Calu3 (cell line): ENCODE measurements around the gene ARHGEF7. TPM values are rescaled to one million over a fixed set of nuclear protein-coding genes. Genes with fewer than 3 reads are reported as not detected.

Source experiments
- BruUV-seq: library from RNA; stranded (reverse); fragments of 400-500 nt; replicated peaks from 2 replicates; lab custom pipeline; 2021; lab: Mats Ljungman, UMichigan
- CTCF ChIA-PET: fragments of 300-600 bp; sonication (Branson Sonifier 250); formaldehyde crosslinking; loops from one replicate; lab custom pipeline; 2022; ENCODE audit warnings: antibody characterized with exemption; lab: Charles Lee
- DNase-seq: peaks from one replicate; pipeline ENCODE4 v3.0.0; 2022
- H3K27ac Mint-ChIP-seq: one replicate; pipeline ENCODE4 v1.8.0; 2022; ENCODE audit warnings: mixed read lengths; ENCODE audit not compliant: unreplicated experiment
- H3K27me3 Mint-ChIP-seq: one replicate; pipeline ENCODE4 v1.8.0; 2022; ENCODE audit warnings: mixed read lengths; ENCODE audit not compliant: unreplicated experiment
- H3K36me3 Mint-ChIP-seq: one replicate; pipeline ENCODE4 v1.8.0; 2022; ENCODE audit warnings: mild to moderate bottlenecking, moderate library complexity, mixed read lengths; ENCODE audit not compliant: insufficient read depth, unreplicated experiment
- H3K4me1 Mint-ChIP-seq: one replicate; pipeline ENCODE4 v1.8.0; 2022; ENCODE audit warnings: mild to moderate bottlenecking, low read depth, mixed read lengths; ENCODE audit not compliant: unreplicated experiment
- H3K4me3 Mint-ChIP-seq: one replicate; pipeline ENCODE4 v1.8.0; 2022; ENCODE audit warnings: mild to moderate bottlenecking, low read depth, moderate library complexity, mixed read lengths; ENCODE audit not compliant: unreplicated experiment
- H3K9me3 Mint-ChIP-seq: one replicate; pipeline ENCODE4 v1.8.0; 2022; ENCODE audit warnings: low read depth, mixed read lengths; ENCODE audit not compliant: unreplicated experiment
- intact Hi-C: fragments of 100-400 bp; cut with micrococcal nuclease; formaldehyde crosslinking; loops from one replicate; pipeline ENCODE4 v1.10.0; 2022; ENCODE audit not compliant: unreplicated experiment
- total RNA-seq: library from RNA; stranded (reverse); gene quantifications from 2 replicates; pipeline ENCODE4 v1.2.3, GENCODE V29; 2022
- TF ChIP-seq, protein P1 (sequence below): fragments of 200-600 bp; IDR thresholded peaks from one replicate; pipeline ENCODE4 v1.8.0; 2022; ENCODE audit warnings: antibody characterized with exemption; ENCODE audit not compliant: unreplicated experiment

Gene ARHGEF7
- total RNA-seq, 1 experiment from 2014 or later = 17.7 TPM

GRCh38 chr13:111354789-111355188, 239.7 kb downstream of the ARHGEF7 start:
- TF ChIP-seq, protein P1, sequence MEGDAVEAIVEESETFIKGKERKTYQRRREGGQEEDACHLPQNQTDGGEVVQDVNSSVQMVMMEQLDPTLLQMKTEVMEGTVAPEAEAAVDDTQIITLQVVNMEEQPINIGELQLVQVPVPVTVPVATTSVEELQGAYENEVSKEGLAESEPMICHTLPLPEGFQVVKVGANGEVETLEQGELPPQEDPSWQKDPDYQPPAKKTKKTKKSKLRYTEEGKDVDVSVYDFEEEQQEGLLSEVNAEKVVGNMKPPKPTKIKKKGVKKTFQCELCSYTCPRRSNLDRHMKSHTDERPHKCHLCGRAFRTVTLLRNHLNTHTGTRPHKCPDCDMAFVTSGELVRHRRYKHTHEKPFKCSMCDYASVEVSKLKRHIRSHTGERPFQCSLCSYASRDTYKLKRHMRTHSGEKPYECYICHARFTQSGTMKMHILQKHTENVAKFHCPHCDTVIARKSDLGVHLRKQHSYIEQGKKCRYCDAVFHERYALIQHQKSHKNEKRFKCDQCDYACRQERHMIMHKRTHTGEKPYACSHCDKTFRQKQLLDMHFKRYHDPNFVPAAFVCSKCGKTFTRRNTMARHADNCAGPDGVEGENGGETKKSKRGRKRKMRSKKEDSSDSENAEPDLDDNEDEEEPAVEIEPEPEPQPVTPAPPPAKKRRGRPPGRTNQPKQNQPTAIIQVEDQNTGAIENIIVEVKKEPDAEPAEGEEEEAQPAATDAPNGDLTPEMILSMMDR = no peak
- intact Hi-C loops = no loop called here
- CTCF ChIA-PET = no interaction called here
- Mint-ChIP-seq H3K36me3 (no peaks in the 10 kb centered on the region), H3K4me1 (no peaks in the 10 kb centered on the region), H3K4me3 (no peak overlapping the region), H3K27me3 (no peaks in the 10 kb centered on the region), H3K9me3 (no peaks in the 10 kb centered on the region), H3K27ac (no peak overlapping the region)
- no peak for DNase-seq
- BruUV-seq = no TSS peak

Other genes with a start within 250 kb of the ARHGEF7 start
- 109 and 120 TPM in 2 replicates for gene ANKRD10, start 200.2 kb upstream of the ARHGEF7 start, total RNA-seq
- gene TEX29, start 205.3 kb downstream of the ARHGEF7 start, total RNA-seq = not detected in 2 replicates